GM12878 (cell line): ENCODE results near the gene DESI1. TPM values are rescaled to one million over a fixed set of nuclear protein-coding genes. Genes with fewer than 3 reads are reported as not detected.

Source experiments
- ATAC-seq: fragments of 200-7000 bp; cut with Tn5 transposase; 3 replicates; pipeline ENCODE4 v1.9.1; 2020; ENCODE audit warnings: mild to moderate bottlenecking, moderate library complexity
- BruUV-seq: library from RNA; stranded (reverse); fragments of 400-500 nt; replicated peaks from 2 replicates; lab custom pipeline; 2021; lab: Mats Ljungman, UMichigan
- CTCF ChIA-PET: fragments of 300-600 bp; sonication (Branson Sonifier 250); formaldehyde crosslinking; extraction: SDS; loops from one replicate; lab custom pipeline; 2021; ENCODE audit warnings: inconsistent platforms; lab: Yijun Ruan, JAX
- POLR2A ChIA-PET: fragments of 350-600 bp; formaldehyde crosslinking; extraction: SDS; loops from one replicate; lab custom pipeline; 2021; ENCODE audit warnings: inconsistent platforms; lab: Charles Lee
- RAD21 ChIA-PET: fragments of 300-600 bp; sonication (Branson Sonifier 250); formaldehyde crosslinking; loops from one replicate; lab custom pipeline; 2023; ENCODE audit warnings: antibody characterized with exemption; ENCODE audit not compliant: unreplicated experiment; lab: Charles Lee
- SMC1A ChIA-PET: fragments of 300-600 bp; sonication (Branson Sonifier 250); formaldehyde crosslinking; loops from one replicate; lab custom pipeline; 2023; ENCODE audit not compliant: unreplicated experiment, uncharacterized antibody; lab: Charles Lee
- DNase-seq: peaks from one replicate; pipeline ENCODE4 v3.0.0-alpha.2; 2011; ENCODE audit warnings: low read depth, low spot score
- FAIRE-seq: peaks from 3 replicates; lab custom pipeline; 2011; peaks lifted over from hg19 to GRCh38; lab: Jason Lieb, UNC
- H2AFZ ChIP-seq: 2 replicates; pipeline ENCODE4 v1.6.0; 2011; ENCODE audit warnings: low read depth, low read length, control low read depth; ENCODE audit not compliant: control insufficient read depth
- H3K27ac ChIP-seq: 2 replicates; pipeline ENCODE4 v1.5.1; 2011; ENCODE audit warnings: control low read depth; ENCODE audit not compliant: control insufficient read depth, insufficient read depth
- H3K27me3 ChIP-seq, 2 experiments: replicated peaks in 1 of 2; 2 replicates each; pipeline versions ENCODE4 v1.6.0 to v1.6.1; 2011; ENCODE audit warnings: low read length in 1 of 2; ENCODE audit not compliant: control insufficient read depth in 2 of 2, insufficient read depth in 2 of 2
- H3K36me3 ChIP-seq, 2 experiments: 2 replicates each; pipeline ENCODE4 v1.5.1; 2011; ENCODE audit warnings: low read length in 1 of 2; ENCODE audit not compliant: control insufficient read depth in 2 of 2, insufficient read depth in 2 of 2
- H3K4me1 ChIP-seq: 2 replicates; pipeline ENCODE4 v1.6.1; 2011; ENCODE audit warnings: mild to moderate bottlenecking, low read length, moderate library complexity, mixed read lengths; ENCODE audit not compliant: control insufficient read depth, insufficient read depth
- H3K4me2 ChIP-seq: 2 replicates; pipeline ENCODE4 v1.6.0; 2011; ENCODE audit warnings: control low read depth; ENCODE audit not compliant: control insufficient read depth, insufficient read depth
- H3K4me3 ChIP-seq: fragments of 200-600 bp; sonication (generic); 2 replicates; pipeline ENCODE4 v1.5.1; 2016
- H3K79me2 ChIP-seq: 2 replicates; pipeline ENCODE4 v1.6.0; 2011; ENCODE audit warnings: low read length; ENCODE audit not compliant: control insufficient read depth, insufficient read depth
- H3K9ac ChIP-seq: 2 replicates; pipeline ENCODE4 v1.8.0; 2011; ENCODE audit warnings: low read length, control low read depth, mixed read lengths; ENCODE audit not compliant: control insufficient read depth, insufficient read depth
- H3K9me3 ChIP-seq: replicated peaks from 3 replicates; pipeline ENCODE4 v1.5.1; 2011; ENCODE audit warnings: mild to moderate bottlenecking, low read length; ENCODE audit not compliant: control insufficient read depth, insufficient read depth
- H4K20me1 ChIP-seq: 2 replicates; pipeline ENCODE4 v1.6.0; 2011; ENCODE audit not compliant: control insufficient read depth, insufficient read depth
- CHD4 ChIP-seq: fragments of 200-600 bp; sonication (generic); IDR thresholded peaks from 2 replicates; pipeline ENCODE4 v1.6.1; 2016; ENCODE audit warnings: mild to moderate bottlenecking
- GABPA ChIP-seq: IDR thresholded peaks from 2 replicates; pipeline ENCODE4 v1.6.1; 2014; ENCODE audit warnings: antibody characterized with exemption, low read depth, mild to moderate bottlenecking, inconsistent platforms
- IRF5 ChIP-seq: fragments of 450-650 bp; IDR thresholded peaks from 2 replicates; pipeline ENCODE4 v1.6.1; 2017; ENCODE audit warnings: borderline replicate concordance
- PAX8 ChIP-seq: fragments of 450-650 bp; IDR thresholded peaks from 2 replicates; pipeline ENCODE4 v1.6.1; 2017; ENCODE audit warnings: mild to moderate bottlenecking, moderate library complexity
- POLR2AphosphoS5 ChIP-seq: IDR thresholded peaks from 2 replicates; pipeline ENCODE4 v1.6.1; 2011; ENCODE audit warnings: mild to moderate bottlenecking, low read length, inconsistent platforms
- RBBP5 ChIP-seq: fragments of 200-600 bp; sonication (generic); conservative IDR thresholded peaks from 2 replicates; pipeline ENCODE4 v1.6.1; 2016
- RUNX3 ChIP-seq: IDR thresholded peaks from 2 replicates; pipeline ENCODE4 v1.6.1; 2012; ENCODE audit warnings: low read length, inconsistent platforms
- SIN3A ChIP-seq: IDR thresholded peaks from 2 replicates; pipeline ENCODE4 v1.6.1; 2012; ENCODE audit warnings: low read depth, low read length, improper control_type of control experiment
- SMAD5 ChIP-seq: IDR thresholded peaks from 2 replicates; pipeline ENCODE4 v1.6.1; 2016; ENCODE audit warnings: antibody characterized with exemption, low read depth
- STAT1 ChIP-seq: fragments of 450-650 bp; conservative IDR thresholded peaks from 2 replicates; pipeline ENCODE4 v1.6.1; 2014; ENCODE audit warnings: antibody characterized with exemption, mild to moderate bottlenecking
- ZNF24 ChIP-seq: fragments of 450-650 bp; IDR thresholded peaks from 2 replicates; pipeline ENCODE4 v1.6.1; 2017; ENCODE audit warnings: antibody characterized with exemption, mild to moderate bottlenecking
- ZNF592 ChIP-seq: fragments of 450-650 bp; IDR thresholded peaks from 2 replicates; pipeline ENCODE4 v1.6.1; 2017; ENCODE audit warnings: mild to moderate bottlenecking, moderate library complexity
- ZNF622 ChIP-seq: fragments of 450-650 bp; IDR thresholded peaks from 2 replicates; pipeline ENCODE4 v1.6.1; 2017; ENCODE audit warnings: mild to moderate bottlenecking, inconsistent platforms
- WGBS: methylation state at CpG from one replicate; pipeline ENCODE4 v1.1.6; 2016; ENCODE audit warnings: low lambda C conversion rate; ENCODE audit not compliant: insufficient replicate concordance, insufficient coverage; ENCODE audit errors: missing lambda C conversion rate; 5-methylcytosine and 5-hydroxymethylcytosine counted together
- in situ Hi-C: fragments of 300-500 bp; cut with MboI; formaldehyde crosslinking; loops from 9 replicates; pipeline ENCODE4 v1.14.3; 2018; ENCODE audit warnings: mixed read lengths
- intact Hi-C: fragments of 100-400 bp; cut with micrococcal nuclease; formaldehyde crosslinking; loops from one replicate; pipeline ENCODE4 v1.14.2; 2022; ENCODE audit not compliant: unreplicated experiment
- polyA plus RNA-seq, 11 experiments: library from polyadenylated mRNA; depleted of rRNA in 4 of 11; unstranded in 6 of 11; stranded (reverse) in 5 of 11; fragments of >200 nt; fragmentation: Nextera tagmentation in 4 of 11; fragmentation: Illumina TruSeq in 1 of 11; extraction: Ambion mirVana in 4 of 11; extraction: Trizol in 1 of 11; gene quantifications; 1 replicate in 1 of 11; 2 replicates in 10 of 11; pipeline versions ENCODE4 v1.2.1 to v1.2.3, GENCODE V29; 2011 to 2016; ENCODE audit warnings: inconsistent platforms in 2 of 11, missing spikeins in 2 of 11, low read depth in 1 of 11
- total RNA-seq, 4 experiments: library from RNA; depleted of rRNA in 3 of 4; stranded (reverse); fragments of >200 nt in 3 of 4; fragmentation: Illumina TruSeq in 1 of 4; extraction: Trizol in 1 of 4; gene quantifications; 2 replicates each; pipeline versions ENCODE4 v1.2.1 to v1.2.3, GENCODE V29; 2013 to 2021

The DESI1 gene
- total and polyA plus RNA-seq, 10 of the 15 experiments (the other 5 are each of a cell fraction or from before 2014, with no cell fraction given) = 8.0 to 76.8 (median 40.6) TPM

GRCh38 chr22:41641854-41642253, 21.0 kb upstream of the DESI1 start:
- no peak overlapping the region for H2AFZ ChIP-seq
- CTCF ChIA-PET = no interaction called here
- H3K4me1 ChIP-seq = no peaks in the 10 kb centered on the region
- no peak for ATAC-seq
- WGBS = 98% methylated on average over 7 of the region's 7 CpGs
- no peaks in the 10 kb centered on the region for H3K9me3 ChIP-seq
- H3K9ac ChIP-seq = no peak overlapping the region
- H4K20me1 ChIP-seq = no peaks in the 10 kb centered on the region
- SMC1A ChIA-PET = no interaction called here
- no peak overlapping the region for H3K4me2 ChIP-seq
- no peak overlapping the region for H3K27ac ChIP-seq
- no peaks in the 10 kb centered on the region for H3K79me2 ChIP-seq
- intact Hi-C loops (no loop called here), in situ Hi-C loops (no loop called here)
- POLR2A ChIA-PET = interaction anchor here (0.6 kb wide), 1 partner anchor 166 kb away, joined by 4 read pairs; no protein-coding TSS in a partner anchor
- H3K27me3 ChIP-seq = no peaks in the 10 kb centered on the region
- H3K4me3 ChIP-seq = no peak overlapping the region
- peaks cover 16 to 22% of the 10 kb centered on the region in 2 experiments for H3K36me3 ChIP-seq
- BruUV-seq = no TSS peak
- RAD21 ChIA-PET = no interaction called here
- FAIRE-seq = no peak
- no peak for TF ChIP-seq POLR2AphosphoS5
- TF ChIP-seq CHD4 = no peak
- TF ChIP-seq ZNF622 = no peak
- TF ChIP-seq SIN3A = no peak
- TF ChIP-seq RUNX3 = no peak
- TF ChIP-seq GABPA = no peak
- TF ChIP-seq ZNF24 = no peak
- TF ChIP-seq SMAD5 = no peak
- no peak for TF ChIP-seq STAT1
- no peak for TF ChIP-seq PAX8
- no peak for TF ChIP-seq ZNF592
- TF ChIP-seq IRF5 = no peak
- TF ChIP-seq RBBP5 = no peak
- no peak for DNase-seq
